C1 segment of cervical spinal cord (tissue), 14 donors: Measurements from ENCODE around the gene ABCG1.

ENCODE experiments used
- DNase-seq, 14 donors: peaks; one replicate each; lab custom pipeline; 2025; lab: John Stamatoyannopoulos, UW

The ABCG1 gene

GRCh38 chr21:42214081-42214750, 4.7 kb upstream of the ABCG1 start:
- no peak for DNase-seq

GRCh38 chr21:42214921-42215320, 4.0 kb upstream of the ABCG1 start:
- no peak for DNase-seq

GRCh38 chr21:42215942-42216725, 2.8 kb upstream of the ABCG1 start:
- DNase-seq: no peak

- DNase-seq: peak in 1 of 14 donors; percentile 19
Observed at GRCh38 chr21:42216726-42217572, 2.0 kb upstream of the ABCG1 start.

GRCh38 chr21:42219606-42220137, 732 bp downstream of the ABCG1 start:
- peak in 8 of 14 donors; percentile 46 to 74 (median 57) for DNase-seq

DNA sequence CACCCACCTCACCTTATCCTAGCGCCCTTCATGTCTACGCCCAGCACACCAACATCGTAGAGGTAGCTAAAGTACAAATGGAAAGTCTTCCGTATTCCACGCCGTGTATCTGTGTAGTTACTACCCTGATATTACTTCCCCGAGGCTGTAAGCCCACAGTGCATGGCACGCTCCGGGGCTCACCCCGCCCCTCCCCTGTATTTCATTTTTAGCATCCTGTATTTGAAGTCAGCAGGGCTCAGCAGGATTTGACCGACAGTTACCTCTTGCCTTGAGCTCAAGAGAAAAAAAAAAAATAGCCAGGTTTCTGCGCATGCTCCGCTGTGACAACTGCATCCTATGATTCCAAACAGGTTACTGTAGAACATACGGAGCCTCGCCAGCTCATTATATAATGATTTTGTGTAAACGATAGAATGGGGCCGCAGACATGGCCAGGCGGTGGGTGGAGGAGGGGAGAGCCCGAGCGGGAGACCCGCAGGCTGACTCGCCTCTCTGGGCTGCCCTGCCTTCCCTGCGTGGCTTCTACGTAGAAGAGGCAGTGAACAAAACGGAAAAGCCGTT, 1.3 kb downstream of the ABCG1 start:
- peak in 12 of 14 donors; percentile 25 to 95 (median 66) for DNase-seq

DNA sequence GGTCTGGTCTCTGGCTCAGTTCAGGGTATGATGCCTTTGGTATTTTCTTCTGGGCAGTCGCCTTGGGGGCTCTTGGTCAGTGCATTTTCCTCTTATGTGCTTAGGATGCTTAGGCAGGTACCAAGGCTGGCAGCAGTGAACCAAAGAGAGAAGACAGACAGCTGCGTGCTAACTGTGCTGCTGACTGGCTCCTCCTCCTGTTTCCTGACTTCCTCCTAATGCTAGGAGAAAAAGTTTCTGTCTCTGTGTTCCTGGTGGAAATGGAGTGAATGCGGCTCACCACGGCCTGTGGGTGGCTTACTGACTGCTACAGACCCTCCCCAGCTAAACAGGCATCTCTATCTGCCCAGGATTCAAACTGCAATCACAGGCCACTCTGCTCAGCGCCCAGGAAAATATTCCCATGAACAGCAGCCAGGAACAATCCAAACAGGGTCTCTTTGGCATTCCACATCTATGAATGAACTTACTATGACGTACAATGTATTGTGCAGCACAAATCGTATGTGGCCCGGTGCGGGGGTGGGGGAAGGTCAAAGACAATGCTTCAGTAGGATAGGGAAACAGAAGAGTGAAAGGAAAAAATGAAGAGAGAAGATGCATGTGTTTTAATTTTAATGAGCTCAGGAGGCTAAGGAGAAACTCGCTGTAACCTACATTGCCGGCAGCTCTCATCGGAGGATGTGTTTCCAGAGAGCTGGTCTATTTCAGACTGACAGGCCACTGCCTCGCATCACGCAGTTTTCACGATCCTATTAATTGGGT, 2.8 kb downstream of the ABCG1 start:
- DNase-seq: peak in 5 of 14 donors; percentile 6 to 63 (median 13)

GRCh38 chr21:42222386-42222785, 3.4 kb downstream of the ABCG1 start:
- DNase-seq: no peak

DNA sequence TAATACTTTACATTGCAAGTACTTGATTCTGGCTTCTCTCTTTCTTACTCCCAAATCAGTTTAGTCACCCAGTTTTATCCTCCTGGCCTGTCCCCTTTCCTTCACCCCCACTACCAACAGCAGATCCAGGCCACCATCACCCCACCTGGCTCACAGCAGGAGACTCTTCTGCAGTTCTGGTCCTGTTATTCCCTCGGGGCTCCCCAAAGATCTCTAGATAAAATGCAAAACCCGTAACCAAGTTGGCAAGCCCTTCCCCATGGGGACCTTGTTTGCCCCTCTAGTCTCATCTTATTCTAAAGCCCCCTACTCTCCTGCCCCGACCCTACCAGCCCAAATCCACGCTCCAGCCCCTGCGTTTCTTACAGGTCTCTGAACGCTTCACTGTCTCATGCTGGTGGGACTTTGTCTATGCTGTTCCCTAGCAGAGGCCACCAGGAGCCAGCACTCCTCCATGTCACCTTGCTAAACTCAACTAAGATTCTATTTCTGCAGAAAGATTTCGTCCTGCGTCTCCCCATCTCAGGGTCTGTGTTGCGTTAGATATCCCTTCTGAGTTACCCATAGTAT, 4.0 kb downstream of the ABCG1 start:
- DNase-seq: no peak

- no peak for DNase-seq
Observed at GRCh38 chr21:42223826-42224575, 5.1 kb downstream of the ABCG1 start.

- DNase-seq: no peak
Observed at GRCh38 chr21:42225042-42225441, 6.1 kb downstream of the ABCG1 start.

- DNase-seq: no peak
Observed at GRCh38 chr21:42225571-42226155, 6.7 kb downstream of the ABCG1 start.

- DNase-seq: no peak
Observed at GRCh38 chr21:42226626-42227025, 7.7 kb downstream of the ABCG1 start.

DNA sequence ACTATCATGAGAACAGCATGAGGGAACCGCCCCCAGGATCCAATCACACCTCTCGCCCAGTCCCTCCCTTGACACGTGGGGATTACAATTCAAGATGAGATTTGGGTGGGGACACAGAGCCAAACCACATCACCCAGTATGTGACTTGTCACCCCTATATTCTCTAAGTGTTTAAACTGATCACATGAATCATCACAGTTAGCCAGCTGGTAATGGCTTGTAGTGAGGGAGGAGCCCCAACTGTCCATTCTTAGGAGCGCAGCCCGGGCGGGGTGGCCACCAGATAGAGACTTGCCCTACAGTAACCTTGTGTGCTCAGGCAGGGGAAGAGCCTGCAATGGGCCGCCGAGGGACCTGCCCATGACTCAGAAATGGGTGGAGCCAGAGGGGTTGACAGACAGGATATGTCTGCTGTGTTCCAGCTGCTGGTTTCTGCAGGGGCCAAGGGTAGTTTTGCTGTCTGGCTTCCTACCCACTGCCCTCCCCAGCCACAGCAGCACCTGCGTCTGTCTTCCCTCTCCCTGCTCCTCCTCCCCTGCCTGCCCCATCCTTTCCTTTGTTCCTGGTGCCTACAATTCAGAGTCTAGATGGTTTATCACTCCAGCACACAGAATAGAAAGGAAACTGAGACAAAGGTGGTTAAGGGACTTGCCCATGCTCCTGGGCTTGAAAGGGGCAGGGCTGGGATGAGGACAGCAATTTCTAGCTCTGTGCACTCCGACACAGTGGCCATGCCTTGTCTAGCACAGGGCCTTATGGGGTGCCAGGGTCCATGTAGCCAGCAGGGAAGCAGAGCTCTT, 9.2 kb downstream of the ABCG1 start:
- DNase-seq: peak in 7 of 14 donors; percentile 28 to 86 (median 56)

GRCh38 chr21:42228709-42229220, 9.8 kb downstream of the ABCG1 start:
- no peak for DNase-seq

GRCh38 chr21:42229676-42230075, 10.7 kb downstream of the ABCG1 start:
- no peak for DNase-seq

- no peak for DNase-seq
Observed at GRCh38 chr21:42230178-42230577, 11.2 kb downstream of the ABCG1 start.

- DNase-seq: no peak
Observed at GRCh38 chr21:42230636-42231035, 11.7 kb downstream of the ABCG1 start.
